PC-3 (cell line): ENCODE results near the gene DCAF16.

Experiments
- EZH2 ChIP-seq: fragments of 300-600 bp; sonication (generic); IDR thresholded peaks from one replicate; pipeline ENCODE4 v1.6.1; 2017; ENCODE audit warnings: antibody characterized with exemption, mild to moderate bottlenecking, low read length; ENCODE audit not compliant: unreplicated experiment
- EZH2phosphoT487 ChIP-seq: fragments of 300-600 bp; sonication (generic); IDR thresholded peaks from 2 replicates; pipeline ENCODE4 v1.6.1; 2018; ENCODE audit warnings: mild to moderate bottlenecking, antibody characterized with exemption, low read length, borderline replicate concordance
- TF ChIP-seq, protein P1 (sequence below): fragments of 300-600 bp; sonication (generic); conservative IDR thresholded peaks from 2 replicates; pipeline ENCODE4 v1.5.1; 2017; ENCODE audit warnings: antibody characterized with exemption, low read depth, mild to moderate bottlenecking, low read length

DNA sequence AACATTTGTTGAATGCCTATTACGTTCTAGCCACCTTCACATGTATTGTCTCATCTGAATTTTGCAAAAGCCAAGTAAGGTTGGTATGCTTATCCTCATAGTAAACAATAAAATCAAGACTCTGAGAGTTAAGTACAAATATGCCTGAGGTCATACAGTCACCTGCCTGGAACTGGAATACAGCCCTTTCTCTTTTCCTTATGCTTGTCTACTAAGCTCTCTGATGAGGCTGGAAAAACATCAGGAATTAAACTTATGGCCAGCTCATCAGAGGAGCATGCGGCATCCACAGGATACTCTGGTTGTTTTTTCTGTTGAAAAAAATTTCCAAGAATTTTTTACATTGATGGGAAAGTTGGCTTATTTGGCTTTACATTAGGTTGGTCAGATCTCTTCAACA lies 35.7 kb upstream of the DCAF16 start:
- TF ChIP-seq, protein P1, sequence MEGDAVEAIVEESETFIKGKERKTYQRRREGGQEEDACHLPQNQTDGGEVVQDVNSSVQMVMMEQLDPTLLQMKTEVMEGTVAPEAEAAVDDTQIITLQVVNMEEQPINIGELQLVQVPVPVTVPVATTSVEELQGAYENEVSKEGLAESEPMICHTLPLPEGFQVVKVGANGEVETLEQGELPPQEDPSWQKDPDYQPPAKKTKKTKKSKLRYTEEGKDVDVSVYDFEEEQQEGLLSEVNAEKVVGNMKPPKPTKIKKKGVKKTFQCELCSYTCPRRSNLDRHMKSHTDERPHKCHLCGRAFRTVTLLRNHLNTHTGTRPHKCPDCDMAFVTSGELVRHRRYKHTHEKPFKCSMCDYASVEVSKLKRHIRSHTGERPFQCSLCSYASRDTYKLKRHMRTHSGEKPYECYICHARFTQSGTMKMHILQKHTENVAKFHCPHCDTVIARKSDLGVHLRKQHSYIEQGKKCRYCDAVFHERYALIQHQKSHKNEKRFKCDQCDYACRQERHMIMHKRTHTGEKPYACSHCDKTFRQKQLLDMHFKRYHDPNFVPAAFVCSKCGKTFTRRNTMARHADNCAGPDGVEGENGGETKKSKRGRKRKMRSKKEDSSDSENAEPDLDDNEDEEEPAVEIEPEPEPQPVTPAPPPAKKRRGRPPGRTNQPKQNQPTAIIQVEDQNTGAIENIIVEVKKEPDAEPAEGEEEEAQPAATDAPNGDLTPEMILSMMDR, result no peak
- no peak for TF ChIP-seq EZH2
- no peak for TF ChIP-seq EZH2phosphoT487
